Measurements from ENCODE around the gene NDUFAF8.

NDUFAF8 gene

DNA sequence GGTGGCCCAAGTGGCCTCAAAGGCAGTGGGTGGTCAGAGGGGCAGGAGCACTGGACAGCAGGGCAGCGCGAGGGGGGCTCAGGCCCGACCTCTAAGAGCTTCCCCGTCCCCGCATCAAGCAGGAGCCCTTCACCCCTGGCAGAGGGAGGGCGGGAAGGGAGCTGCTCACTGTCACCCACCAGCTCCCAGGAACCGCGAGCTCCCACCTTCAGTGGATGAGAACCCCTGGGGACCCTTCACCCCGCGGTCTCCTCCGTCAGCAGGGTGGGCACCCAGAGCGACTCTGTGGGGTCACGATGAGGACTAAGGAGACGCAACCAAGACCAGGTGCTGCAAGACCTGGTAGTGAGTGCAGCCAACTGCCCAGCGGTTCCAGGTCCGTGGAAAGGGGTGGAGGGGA is 30.0 kb upstream of the NDUFAF8 start:
- Mint-ChIP-seq H3K27ac (no peak overlapping the region), H3K36me3 (ENCODE audit: low read depth) (peaks cover 4% of the 10 kb centered on the region), H3K27me3 (ENCODE audit: low read depth, poor library complexity) (no peaks in the 10 kb centered on the region), H3K9me3 (no peaks in the 10 kb centered on the region), H3K4me1 (peaks cover 5% of the 10 kb centered on the region), H3K4me3 (no peak overlapping the region)
- TF ChIP-seq, protein P1, sequence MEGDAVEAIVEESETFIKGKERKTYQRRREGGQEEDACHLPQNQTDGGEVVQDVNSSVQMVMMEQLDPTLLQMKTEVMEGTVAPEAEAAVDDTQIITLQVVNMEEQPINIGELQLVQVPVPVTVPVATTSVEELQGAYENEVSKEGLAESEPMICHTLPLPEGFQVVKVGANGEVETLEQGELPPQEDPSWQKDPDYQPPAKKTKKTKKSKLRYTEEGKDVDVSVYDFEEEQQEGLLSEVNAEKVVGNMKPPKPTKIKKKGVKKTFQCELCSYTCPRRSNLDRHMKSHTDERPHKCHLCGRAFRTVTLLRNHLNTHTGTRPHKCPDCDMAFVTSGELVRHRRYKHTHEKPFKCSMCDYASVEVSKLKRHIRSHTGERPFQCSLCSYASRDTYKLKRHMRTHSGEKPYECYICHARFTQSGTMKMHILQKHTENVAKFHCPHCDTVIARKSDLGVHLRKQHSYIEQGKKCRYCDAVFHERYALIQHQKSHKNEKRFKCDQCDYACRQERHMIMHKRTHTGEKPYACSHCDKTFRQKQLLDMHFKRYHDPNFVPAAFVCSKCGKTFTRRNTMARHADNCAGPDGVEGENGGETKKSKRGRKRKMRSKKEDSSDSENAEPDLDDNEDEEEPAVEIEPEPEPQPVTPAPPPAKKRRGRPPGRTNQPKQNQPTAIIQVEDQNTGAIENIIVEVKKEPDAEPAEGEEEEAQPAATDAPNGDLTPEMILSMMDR (IDR thresholded peaks at IDR 0.05): no peak
- no peak for DNase-seq

DNA sequence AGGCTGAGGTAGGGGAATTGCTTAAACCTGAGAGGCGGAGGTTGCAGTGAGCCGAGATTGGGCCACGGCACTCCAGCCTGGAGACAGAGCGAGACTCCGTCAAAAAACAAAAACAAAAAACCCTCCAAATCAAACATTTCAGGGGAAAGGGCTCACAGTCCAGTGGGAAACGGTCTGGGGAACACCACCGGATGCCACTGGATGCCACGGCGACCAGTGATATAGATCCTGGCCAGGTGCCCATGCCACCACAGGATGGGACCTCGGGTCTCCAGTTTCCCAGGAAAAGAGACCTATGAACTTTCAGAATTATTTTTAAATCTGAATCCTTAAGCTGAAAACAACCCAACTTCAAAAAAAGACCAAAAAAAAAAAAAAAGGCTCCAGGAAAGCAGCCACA is 28.7 kb upstream of the NDUFAF8 start:
- Mint-ChIP-seq H3K4me1 (peaks cover 5% of the 10 kb centered on the region), H3K4me3 (no peak overlapping the region), H3K36me3 (ENCODE audit: low read depth) (peaks cover 5% of the 10 kb centered on the region)

GRCh38 chr17:81210868-81211267 is 28.2 kb upstream of the NDUFAF8 start:
- no peak for DNase-seq
- no peak overlapping the region for H3K4me3 Mint-ChIP-seq
- H3K27me3 Mint-ChIP-seq (ENCODE audit: low read depth, poor library complexity): no peaks in the 10 kb centered on the region
- peaks cover 9% of the 10 kb centered on the region for H3K36me3 Mint-ChIP-seq (ENCODE audit: low read depth)
- no peaks in the 10 kb centered on the region for H3K9me3 Mint-ChIP-seq
- TF ChIP-seq, protein P1 (IDR thresholded peaks at IDR 0.05): no peak
- peaks cover 5% of the 10 kb centered on the region for H3K4me1 Mint-ChIP-seq
- H3K27ac Mint-ChIP-seq: peak overlapping the region; percentile 87

More for the DNA sequence above, 28.7 kb upstream of the NDUFAF8 start:
- H3K9me3 Mint-ChIP-seq: no peaks in the 10 kb centered on the region
- H3K27ac Mint-ChIP-seq: no peak overlapping the region
- TF ChIP-seq, protein P1 (IDR thresholded peaks at IDR 0.05): no peak
- no peaks in the 10 kb centered on the region for H3K27me3 Mint-ChIP-seq (ENCODE audit: low read depth, poor library complexity)
- no peak for DNase-seq

DNA sequence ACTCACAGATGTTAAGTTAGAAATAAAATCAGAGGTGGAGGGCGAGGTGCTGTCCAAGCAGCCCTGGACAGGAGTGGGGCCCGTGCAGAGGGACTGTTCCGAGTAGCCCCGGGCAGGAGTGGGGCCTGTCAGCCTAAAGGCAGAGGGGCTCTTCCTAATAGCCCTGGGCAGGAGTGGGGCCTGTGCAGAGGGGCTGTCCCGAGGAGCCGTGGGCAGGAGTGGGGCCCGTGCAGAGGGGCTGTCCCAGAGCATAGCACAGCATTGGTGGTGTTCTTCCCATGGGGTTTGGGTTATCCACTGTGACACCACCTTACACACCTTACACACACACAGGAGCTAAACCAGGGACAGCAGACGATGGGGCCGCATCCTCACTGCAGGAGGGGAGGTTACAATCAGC is 26.8 kb upstream of the NDUFAF8 start:
- H3K27me3 Mint-ChIP-seq (ENCODE audit: low read depth, poor library complexity): no peaks in the 10 kb centered on the region
- peaks cover 17% of the 10 kb centered on the region for H3K36me3 Mint-ChIP-seq (ENCODE audit: low read depth)
- H3K27ac Mint-ChIP-seq: peak overlapping the region; percentile 33
- H3K4me1 Mint-ChIP-seq: peaks cover 5% of the 10 kb centered on the region
- no peak overlapping the region for H3K4me3 Mint-ChIP-seq
- TF ChIP-seq, protein P1 (IDR thresholded peaks at IDR 0.05): no peak
- no peaks in the 10 kb centered on the region for H3K9me3 Mint-ChIP-seq
- no peak for DNase-seq

GRCh38 chr17:81213978-81214377 is 25.1 kb upstream of the NDUFAF8 start:
- peaks cover 5% of the 10 kb centered on the region for H3K4me1 Mint-ChIP-seq
- TF ChIP-seq, protein P1 (IDR thresholded peaks at IDR 0.05): no peak
- no peaks in the 10 kb centered on the region for H3K27me3 Mint-ChIP-seq (ENCODE audit: low read depth, poor library complexity)
- DNase-seq: no peak
- peaks cover 21% of the 10 kb centered on the region for H3K36me3 Mint-ChIP-seq (ENCODE audit: low read depth)
- peak overlapping the region; percentile 86 for H3K27ac Mint-ChIP-seq
- no peak overlapping the region for H3K4me3 Mint-ChIP-seq
- H3K9me3 Mint-ChIP-seq: no peaks in the 10 kb centered on the region

- H3K27me3 Mint-ChIP-seq (ENCODE audit: low read depth, poor library complexity): no peaks in the 10 kb centered on the region
- H3K36me3 Mint-ChIP-seq (ENCODE audit: low read depth): peaks cover 25% of the 10 kb centered on the region
- H3K9me3 Mint-ChIP-seq: no peaks in the 10 kb centered on the region
- H3K4me3 Mint-ChIP-seq: no peak overlapping the region
- H3K27ac Mint-ChIP-seq: no peak overlapping the region
- TF ChIP-seq, protein P1 (IDR thresholded peaks at IDR 0.05): no peak
- H3K4me1 Mint-ChIP-seq: peaks cover 11% of the 10 kb centered on the region
- no peak for DNase-seq
These were observed 21.6 kb upstream of the NDUFAF8 start for GRCh38 chr17:81217491-81217890.

Measured in nephron progenitor cell (in vitro differentiated cells).